HG03097 (cell line): Measurements from ENCODE around the gene MRPL36.
"Not testable (repeated sequence)": the region's sequence is repeated elsewhere in the genome, so short reads cannot be mapped to it uniquely, and the experiment has no call there.

ENCODE experiments used
- ATAC-seq: cut with Tn5 transposase; IDR thresholded peaks from one replicate; pipeline ENCODE4 v1.9.1; 2021; ENCODE audit not compliant: unreplicated experiment, low FRiP score

The MRPL36 gene

GRCh38 chr5:1797855-1798254, 1.8 kb downstream of the MRPL36 start:
- ATAC-seq = no peak

- ATAC-seq = no peak
These were observed 2.4 kb downstream of the MRPL36 start for GRCh38 chr5:1797103-1797800.

- no peak for ATAC-seq
These were observed 3.1 kb downstream of the MRPL36 start for GRCh38 chr5:1796371-1797102.

- no peak for ATAC-seq
These were observed 3.7 kb downstream of the MRPL36 start for GRCh38 chr5:1795931-1796330.

GRCh38 chr5:1795506-1795905, 4.1 kb downstream of the MRPL36 start:
- ATAC-seq = no peak

- no peak for ATAC-seq
These were observed 4.7 kb downstream of the MRPL36 start for GRCh38 chr5:1794901-1795290.

- ATAC-seq = no peak
These were observed 5.4 kb downstream of the MRPL36 start for GRCh38 chr5:1793966-1794900.

GRCh38 chr5:1793301-1793740, 6.3 kb downstream of the MRPL36 start:
- ATAC-seq = no peak

- ATAC-seq = peak; percentile 93
These were observed 6.8 kb downstream of the MRPL36 start for GRCh38 chr5:1792842-1793266.

GRCh38 chr5:1791176-1791575, 8.5 kb downstream of the MRPL36 start:
- ATAC-seq = no peak

GRCh38 chr5:1789834-1790471, 9.7 kb downstream of the MRPL36 start:
- no peak for ATAC-seq

- ATAC-seq = not testable (repeated sequence)
These were observed 10.2 kb downstream of the MRPL36 start for GRCh38 chr5:1789438-1789833.

- no peak for ATAC-seq
These were observed 10.8 kb downstream of the MRPL36 start for GRCh38 chr5:1788828-1789227.

- no peak for ATAC-seq
These were observed 11.4 kb downstream of the MRPL36 start for GRCh38 chr5:1788200-1788599.

- ATAC-seq = no peak
These were observed 12.1 kb downstream of the MRPL36 start for GRCh38 chr5:1787472-1788047.

- no peak for ATAC-seq
These were observed 12.8 kb downstream of the MRPL36 start for GRCh38 chr5:1786621-1787471.

- ATAC-seq = no peak
These were observed 13.7 kb downstream of the MRPL36 start for GRCh38 chr5:1785984-1786383.

GRCh38 chr5:1785062-1785461, 14.6 kb downstream of the MRPL36 start:
- ATAC-seq = no peak
